Transverse colon (tissue), 4 donors: ENCODE measurements around the gene PSME3. TPM values are rescaled to one million over a fixed set of nuclear protein-coding genes. Genes with fewer than 3 reads are reported as not detected.

Experiments
- DNase-seq: peaks from one replicate; pipeline ENCODE4 v3.0.0-alpha.2; 2019
- H3K27ac ChIP-seq, 4 donors: fragments of 200-600 bp; sonication (generic); 2 replicates each; pipeline ENCODE4 v1.5.1; 2016 to 2018; ENCODE audit warnings: inconsistent platforms in 4 of 4
- H3K27me3 ChIP-seq: fragments of 200-600 bp; sonication (generic); 2 replicates; pipeline ENCODE4 v1.5.1; 2017; ENCODE audit warnings: inconsistent platforms
- H3K36me3 ChIP-seq, 4 donors: fragments of 200-600 bp; sonication (generic); 2 replicates each; pipeline ENCODE4 v1.5.1; 2017 to 2019; ENCODE audit warnings: inconsistent platforms in 4 of 4
- H3K4me1 ChIP-seq, 4 donors: fragments of 200-600 bp; sonication (generic); 2 replicates each; pipeline ENCODE4 v1.5.1; 2017 to 2020; ENCODE audit warnings: inconsistent platforms in 4 of 4
- H3K4me3 ChIP-seq, 4 donors: fragments of 200-600 bp; sonication (generic); 1 replicate in 1 of 4; 2 replicates in 3 of 4; pipeline versions ENCODE4 v1.5.1 to v1.6.1; 2017 to 2019; ENCODE audit warnings: inconsistent platforms in 4 of 4
- H3K9me3 ChIP-seq, 2 donors: fragments of 200-600 bp; sonication (generic); 2 replicates each; pipeline ENCODE4 v1.5.1; 2017 to 2019; ENCODE audit warnings: inconsistent platforms in 2 of 2
- CTCF ChIP-seq, 5 experiments: fragments of 200-600 bp in 3 of 5; fragments of 450-650 bp in 2 of 5; sonication (generic) in 3 of 5; IDR thresholded peaks; 1 replicate in 2 of 5; 2 replicates in 3 of 5; pipeline ENCODE4 v1.5.1; 2016 to 2017; ENCODE audit warnings: antibody characterized with exemption in 5 of 5, inconsistent platforms in 3 of 5, mild to moderate bottlenecking in 2 of 5, moderate library complexity in 1 of 5
- EP300 ChIP-seq: sonication (generic); formaldehyde crosslinking; IDR thresholded peaks from one replicate; pipeline ENCODE4 v1.6.1; 2017; ENCODE audit warnings: antibody characterized with exemption, low read depth
- POLR2A ChIP-seq: fragments of 450-650 bp; IDR thresholded peaks from one replicate; pipeline ENCODE4 v1.6.1; 2016; ENCODE audit warnings: antibody characterized with exemption, mild to moderate bottlenecking, moderate library complexity
- POLR2AphosphoS5 ChIP-seq, 3 donors: sonication (generic); formaldehyde crosslinking; IDR thresholded peaks; one replicate each; pipeline ENCODE4 v1.6.1; 2016; ENCODE audit warnings: antibody characterized with exemption in 3 of 3
- WGBS, 2 donors: methylation state at CpG; one replicate each; pipeline ENCODE4 v1.1.5; 2018; ENCODE audit warnings: low coverage in 1 of 2; 5-methylcytosine and 5-hydroxymethylcytosine counted together
- in situ Hi-C, 4 donors: fragments of 200-750 bp; cut with MboI; loops; one replicate each; pipeline versions ENCODE4 v1.15.0 to v1.15.1; 2017; ENCODE audit warnings: low sequenced_read_pairs in 3 of 4, low pct_ligation_motif_present in 1 of 4, low pct_unique_long_range_greater_than_20kb in 1 of 4
- intact Hi-C: fragments of 100-400 bp; cut with DNase I; formaldehyde crosslinking; loops from one replicate; pipeline ENCODE4 v1.15.1; 2023; ENCODE audit warnings: low total_unique reads
- total RNA-seq, 4 donors: library from RNA; depleted of rRNA; stranded (reverse); fragments of >200 nt; gene quantifications; one replicate each; pipeline ENCODE4 v1.1.0, GENCODE V29; 2016

Gene PSME3
- total RNA-seq, 4 donors from 2014 or later, result 37.0 to 131 (median 60.4) TPM

DNA sequence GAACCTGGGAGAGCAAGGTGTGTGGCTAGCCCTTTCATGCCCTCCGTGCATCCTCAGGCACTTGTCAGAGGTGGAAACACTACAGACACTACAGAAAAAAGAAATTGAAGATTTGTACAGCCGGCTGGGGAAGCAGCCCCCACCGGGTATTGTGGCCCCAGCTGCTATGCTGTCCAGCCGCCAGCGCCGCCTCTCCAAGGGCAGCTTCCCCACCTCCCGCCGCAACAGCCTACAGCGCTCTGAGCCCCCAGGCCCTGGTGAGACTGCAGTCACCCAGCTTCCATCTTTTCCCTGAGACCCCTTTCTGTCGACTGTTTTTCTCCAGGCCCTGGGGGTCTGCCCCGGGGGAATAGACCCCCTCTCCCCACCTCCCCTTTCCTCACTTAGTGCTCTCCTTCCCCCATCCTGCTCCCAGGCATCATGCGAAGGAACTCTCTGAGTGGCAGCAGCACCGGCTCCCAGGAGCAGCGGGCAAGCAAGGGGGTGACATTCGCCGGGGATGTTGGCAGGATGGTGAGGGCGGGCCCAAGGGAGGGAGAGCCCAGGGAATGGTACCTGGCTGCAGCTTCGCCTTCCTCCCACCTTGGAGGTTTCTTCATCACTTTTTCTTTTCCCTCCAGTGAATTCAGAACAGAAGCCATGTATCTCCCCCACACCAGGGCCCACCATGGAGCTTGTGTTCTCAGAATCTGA is 37.0 kb upstream of the PSME3 start:
- in situ Hi-C loops (no loop called here), intact Hi-C loops (no loop called here)
- WGBS, 2 donors, result 84% methylated on average over 18 of the region's 18 CpGs; no CpG with 5 or more reads in 1 of the 2 donors
- Histone ChIP-seq H3K27me3 (no peaks in the 10 kb centered on the region), H3K27ac (peak overlapping the region; percentile 86 to 94 (median 86)), H3K9me3 (no peaks in the 10 kb centered on the region), H3K4me1 (peaks cover 5 to 39% (median 32%) of the 10 kb centered on the region in 4 donors), H3K4me3 (peak overlapping the region in 1 of 4 donors; percentile 26), H3K36me3 (no peaks in the 10 kb centered on the region)
- TF ChIP-seq CTCF (IDR thresholded peaks at IDR 0.05) (no peak), EP300 (no peak), POLR2A (no peak), POLR2AphosphoS5 (IDR thresholded peaks at IDR 0.05) (no peak)
- DNase-seq, result no peak

- Histone ChIP-seq H3K4me3 (peak overlapping the region in 3 of 4 donors; percentile 57 to 85 (median 74)), H3K27me3 (no peaks in the 10 kb centered on the region), H3K36me3 (no peaks in the 10 kb centered on the region), H3K4me1 (peaks cover 5 to 44% (median 32%) of the 10 kb centered on the region in 4 donors), H3K9me3 (no peaks in the 10 kb centered on the region), H3K27ac (peak overlapping the region; percentile 86 to 94 (median 86))
- in situ Hi-C loops (no loop called here), intact Hi-C loops (no loop called here)
- TF ChIP-seq CTCF (IDR thresholded peaks at IDR 0.05), result no peak
- TF ChIP-seq POLR2AphosphoS5 (IDR thresholded peaks at IDR 0.05), result peak; percentile 49 to 95 (median 95)
- TF ChIP-seq POLR2A, result peak; percentile 92
- no peak for TF ChIP-seq EP300
- peak; percentile 71 for DNase-seq
- WGBS, 2 donors, result 45 to 60% methylated on average over 7 to 10 of the region's 10 CpGs
Measured at GRCh38 chr17:42797067-42798007, 35.9 kb upstream of the PSME3 start.

GRCh38 chr17:42798011-42798382 is 35.2 kb upstream of the PSME3 start:
- 9 to 14% methylated on average over 4 to 10 of the region's 10 CpGs for whole genome bisulfite sequencing, 2 donors
- no peak for DNase-seq
- Histone ChIP-seq H3K4me3 (peak overlapping the region; percentile 57 to 85 (median 71)), H3K4me1 (peaks cover 5 to 51% (median 36%) of the 10 kb centered on the region in 4 donors), H3K9me3 (no peaks in the 10 kb centered on the region), H3K27ac (peak overlapping the region; percentile 86 to 94 (median 86)), H3K27me3 (no peaks in the 10 kb centered on the region), H3K36me3 (no peaks in the 10 kb centered on the region)
- TF ChIP-seq POLR2A (no peak), POLR2AphosphoS5 (IDR thresholded peaks at IDR 0.05) (no peak)
- intact Hi-C loops (no loop called here), in situ Hi-C loops (no loop called here)

DNA sequence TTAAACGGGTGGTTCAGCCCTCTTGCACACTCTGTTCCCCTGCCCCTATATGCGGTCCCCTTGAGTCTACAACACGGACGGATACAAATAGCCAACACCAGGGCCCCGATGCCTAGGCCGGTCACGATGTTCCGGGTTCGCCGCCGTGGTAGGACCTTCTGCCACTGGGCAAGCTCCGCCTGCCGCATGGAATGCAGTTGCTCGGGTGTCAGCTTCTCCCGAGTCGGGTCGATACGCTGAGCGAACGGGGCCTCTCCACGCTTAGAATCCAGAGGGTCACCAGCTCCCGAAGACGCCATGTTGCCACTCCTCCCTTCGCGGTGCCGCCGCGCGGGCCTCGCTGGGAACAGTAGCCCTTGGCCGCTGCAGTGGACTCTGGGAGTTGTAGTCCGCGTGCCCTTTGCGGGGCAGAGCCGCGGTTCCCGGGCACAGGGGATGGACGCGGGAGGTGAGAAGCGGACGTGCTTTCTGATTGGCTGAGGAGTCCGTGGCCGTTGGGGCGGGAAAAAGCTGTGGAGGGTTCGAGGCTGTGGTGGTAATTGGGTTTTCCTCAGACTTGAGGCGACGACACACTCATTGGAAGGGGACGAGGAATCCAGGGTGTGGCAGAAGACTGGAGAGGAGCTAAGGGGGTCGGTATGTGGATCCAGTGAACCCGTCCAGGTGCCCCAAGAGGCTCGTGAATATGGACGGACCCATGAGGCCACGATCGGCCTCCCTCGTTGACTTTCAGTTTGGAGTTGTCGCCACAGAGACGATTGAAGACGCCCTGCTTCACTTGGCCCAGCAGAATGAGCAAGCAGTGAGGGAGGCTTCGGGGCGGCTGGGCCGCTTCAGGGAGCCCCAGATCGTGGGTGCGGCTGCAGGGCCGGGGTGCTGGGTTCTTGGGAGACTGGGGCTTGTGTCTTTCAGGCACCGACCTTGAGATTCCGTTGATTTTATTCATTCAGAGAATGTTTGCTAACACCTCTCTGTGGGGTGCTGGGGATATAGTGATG is 34.5 kb upstream of the PSME3 start, which contains the start of the genes CNTD1 and COA3:
Gene CNTD1 (plus strand): TSS at position 479 of the 998 bp plus-strand sequence. CDS start 207 bp downstream, at position 686.
Gene COA3 (minus strand): TSS at position 322 of the 998 bp plus-strand sequence. CDS start 23 bp downstream, at position 299.
- WGBS, 2 donors, result 49% methylated on average over 35 of the region's 66 CpGs; no CpG with 5 or more reads in 1 of the 2 donors
- peak in 1 of 5 experiments; percentile 24 for TF ChIP-seq CTCF (IDR thresholded peaks at IDR 0.05)
- peak; percentile 69 for TF ChIP-seq POLR2A
- peak; percentile 70 to 74 (median 73) for TF ChIP-seq POLR2AphosphoS5 (IDR thresholded peaks at IDR 0.05)
- TF ChIP-seq EP300, result no peak

More for the DNA sequence above, 34.5 kb upstream of the PSME3 start, which contains the start of the genes CNTD1 and COA3:
- Histone ChIP-seq H3K4me1 (peaks cover 10 to 58% (median 39%) of the 10 kb centered on the region in 4 donors), H3K36me3 (no peaks in the 10 kb centered on the region), H3K4me3 (peak within 1 kb of the TSS; percentile 57 to 85 (median 71)), H3K27me3 (no peaks in the 10 kb centered on the region), H3K9me3 (no peaks in the 10 kb centered on the region), H3K27ac (peak within 1 kb of the TSS; percentile 86 to 94 (median 86))
- in situ Hi-C loops, result no loop called here
- peak; percentile 91 for DNase-seq
- intact Hi-C loops, result no loop called here
